ENCODE data around the gene ZNF862.
"Not testable (repeated sequence)": the region's sequence is repeated elsewhere in the genome, so short reads cannot be mapped to it uniquely, and the experiment has no call there.

The ZNF862 gene

GRCh38 chr7:149824748-149825566 is 13.2 kb upstream of the ZNF862 start:
- no peak for DNase-seq (ENCODE audit: low spot score)

DNA sequence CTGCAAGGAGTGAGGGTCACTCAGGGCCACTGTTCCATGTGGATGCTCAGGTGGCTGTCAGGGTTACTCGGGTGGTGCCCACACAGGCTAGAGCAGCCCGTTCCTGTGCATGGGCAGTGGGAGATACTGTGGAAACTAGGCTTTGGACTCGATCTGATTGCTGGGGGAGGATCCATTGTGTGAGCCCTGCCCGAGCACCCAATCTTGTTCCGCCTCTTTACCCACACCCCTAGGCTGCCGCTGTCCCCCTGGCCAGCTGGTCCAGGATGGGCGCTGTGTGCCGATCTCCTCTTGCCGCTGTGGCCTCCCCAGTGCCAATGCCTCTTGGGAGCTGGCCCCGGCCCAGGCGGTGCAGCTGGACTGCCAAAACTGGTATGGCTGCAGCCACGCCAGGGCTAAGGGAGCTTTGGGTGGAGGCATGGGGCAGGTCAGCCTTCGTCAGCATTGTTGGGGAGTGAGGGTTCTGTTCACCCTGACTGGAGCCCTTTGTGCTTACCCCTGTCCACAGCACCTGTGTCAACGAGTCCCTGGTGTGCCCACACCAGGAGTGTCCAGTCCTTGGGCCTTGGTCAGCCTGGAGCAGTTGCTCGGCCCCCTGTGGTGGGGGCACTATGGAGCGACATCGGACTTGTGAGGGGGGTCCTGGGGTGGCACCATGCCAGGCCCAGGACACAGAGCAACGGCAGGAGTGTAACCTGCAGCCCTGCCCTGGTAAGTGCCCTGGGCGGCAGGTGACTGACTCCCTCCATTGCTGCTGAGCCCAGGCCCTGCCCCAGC is 12.4 kb upstream of the ZNF862 start:
- DNase-seq (ENCODE audit: low spot score): no peak

GRCh38 chr7:149826344-149827088 is 11.7 kb upstream of the ZNF862 start:
- DNase-seq (ENCODE audit: low spot score): no peak

GRCh38 chr7:149827089-149827981 is 10.8 kb upstream of the ZNF862 start:
- DNase-seq (ENCODE audit: low spot score): no peak

DNA sequence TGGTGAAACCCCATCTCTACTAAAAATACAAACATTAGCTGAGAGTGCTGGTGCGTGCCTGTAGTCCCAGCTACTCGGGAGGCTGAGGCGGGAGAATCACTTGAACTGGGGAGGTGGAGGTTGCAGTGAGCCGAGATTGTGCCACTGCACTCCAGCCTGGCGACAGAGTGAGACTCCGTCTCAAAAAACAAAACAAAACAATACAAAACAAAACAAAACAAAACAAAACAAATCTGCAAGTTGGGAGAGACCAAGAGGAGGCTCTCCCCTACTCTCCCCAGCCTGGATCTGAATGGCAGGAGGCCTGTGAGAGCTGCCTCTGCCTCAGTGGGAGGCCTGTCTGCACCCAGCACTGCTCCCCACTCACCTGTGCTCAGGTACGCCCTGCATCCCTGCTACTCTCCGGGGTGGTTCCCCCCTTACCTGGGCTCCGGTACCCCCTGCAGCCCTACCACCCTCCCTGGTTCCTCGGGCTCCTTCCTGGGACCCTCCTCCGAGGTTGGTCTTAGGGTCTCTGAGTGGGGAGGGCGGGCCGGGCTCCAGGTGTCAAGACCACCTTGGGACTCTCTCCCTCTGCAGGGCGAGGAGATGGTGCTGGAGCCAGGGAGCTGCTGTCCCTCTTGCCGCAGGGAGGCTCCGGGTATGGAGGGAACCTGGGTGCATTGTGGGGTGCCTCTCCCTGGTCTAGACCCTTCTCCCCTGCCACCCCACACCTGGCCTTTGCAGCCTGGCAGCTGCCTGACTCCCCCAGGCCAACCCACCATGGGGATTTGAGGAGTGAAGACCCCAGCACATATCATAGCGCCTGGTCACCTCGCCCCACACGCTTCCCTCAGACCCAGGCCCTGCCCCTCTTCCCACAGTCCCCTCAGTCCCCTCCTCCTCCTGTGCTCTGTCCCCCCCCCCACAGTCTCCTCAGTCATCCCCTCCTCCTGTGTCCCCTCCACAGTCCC is 9.5 kb upstream of the ZNF862 start:
- DNase-seq (ENCODE audit: low spot score): no peak

- DNase-seq (ENCODE audit: low spot score): not testable (repeated sequence)
Measured at GRCh38 chr7:149830527-149830926, 7.6 kb upstream of the ZNF862 start.

- DNase-seq (ENCODE audit: low spot score): no peak
Measured at GRCh38 chr7:149830997-149831740, 7.0 kb upstream of the ZNF862 start.

- no peak for DNase-seq (ENCODE audit: low spot score)
Measured at GRCh38 chr7:149831741-149832219, 6.4 kb upstream of the ZNF862 start.

GRCh38 chr7:149832332-149833041 is 5.7 kb upstream of the ZNF862 start:
- DNase-seq (ENCODE audit: low spot score): no peak

DNA sequence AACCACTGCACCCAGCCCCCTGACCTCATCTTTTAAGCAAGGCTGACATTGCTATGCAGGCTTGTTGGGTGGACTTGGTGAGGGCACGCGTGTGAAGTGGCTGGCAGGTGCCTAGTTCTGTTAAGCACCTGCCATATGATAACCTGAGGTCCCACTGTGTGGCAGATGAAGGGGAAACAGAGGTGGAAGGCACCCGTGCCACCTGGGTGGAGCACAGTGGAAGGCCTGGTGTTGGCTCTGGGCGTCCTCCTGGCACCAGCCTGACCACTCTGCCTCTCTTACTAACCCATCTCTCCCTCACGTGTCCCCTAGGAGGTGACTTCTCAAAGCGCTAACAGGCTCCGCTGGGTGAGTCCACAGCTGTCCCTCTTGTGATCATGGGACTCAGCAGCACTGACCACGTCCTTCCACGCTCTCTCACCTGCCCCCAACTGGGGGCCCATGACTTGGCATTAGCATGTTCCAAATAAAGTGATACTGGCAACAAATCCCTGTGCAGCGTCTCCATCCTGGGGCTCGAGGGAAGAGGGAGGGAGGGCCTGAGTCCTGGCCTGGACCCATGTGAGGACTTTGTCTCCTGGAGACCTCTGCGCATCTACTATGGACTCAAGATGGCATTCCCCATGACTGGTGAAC is 4.6 kb upstream of the ZNF862 start:
- no peak for DNase-seq (ENCODE audit: low spot score)

DNA sequence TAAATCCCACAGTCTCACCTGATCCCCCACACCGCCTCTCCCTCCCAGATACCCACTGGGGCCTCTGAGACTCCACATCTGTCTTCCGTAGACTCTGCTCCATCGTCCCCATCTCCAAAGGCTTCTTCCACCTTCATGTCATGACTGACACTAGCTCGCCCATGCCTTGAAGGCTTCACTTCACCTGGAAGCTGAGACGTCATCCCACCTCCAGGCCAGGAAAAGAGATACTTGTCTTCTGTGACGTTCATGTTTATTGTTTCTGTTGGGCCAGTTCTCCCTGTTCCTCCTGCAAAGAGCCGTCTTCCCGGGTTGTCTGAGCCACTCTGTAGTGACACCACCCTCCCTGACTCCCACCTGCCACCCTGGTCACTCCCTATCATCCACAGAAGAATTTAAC is 3.6 kb upstream of the ZNF862 start:
- DNase-seq (ENCODE audit: low spot score): no peak

DNA sequence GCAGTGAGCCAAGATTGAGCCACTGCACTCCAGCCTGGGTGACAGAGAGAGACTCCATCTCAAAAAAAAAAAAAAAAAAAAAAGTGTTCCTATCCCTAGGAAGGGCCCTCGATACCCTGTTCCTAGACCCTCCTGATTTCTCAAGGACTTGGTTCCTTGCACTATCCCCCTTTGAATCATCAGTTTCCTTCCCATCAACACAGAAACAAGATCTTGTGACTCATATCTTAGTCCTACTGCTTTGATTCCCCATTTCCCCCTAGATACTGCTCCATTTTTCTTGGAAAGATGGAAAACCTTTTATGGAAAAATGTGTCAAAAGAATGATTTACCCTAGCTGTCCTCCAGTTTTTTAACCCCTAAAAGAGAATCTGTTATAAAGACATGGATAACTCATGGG is 1.7 kb upstream of the ZNF862 start:
- no peak for DNase-seq (ENCODE audit: low spot score)

GRCh38 chr7:149837564-149838223 is 481 bp upstream of the ZNF862 start:
- no peak for DNase-seq (ENCODE audit: low spot score)

- DNase-seq (ENCODE audit: low spot score): no peak
Measured at GRCh38 chr7:149838992-149839408, 825 bp downstream of the ZNF862 start.

- DNase-seq (ENCODE audit: low spot score): no peak
Measured at GRCh38 chr7:149839933-149840332, 1.8 kb downstream of the ZNF862 start.

DNA sequence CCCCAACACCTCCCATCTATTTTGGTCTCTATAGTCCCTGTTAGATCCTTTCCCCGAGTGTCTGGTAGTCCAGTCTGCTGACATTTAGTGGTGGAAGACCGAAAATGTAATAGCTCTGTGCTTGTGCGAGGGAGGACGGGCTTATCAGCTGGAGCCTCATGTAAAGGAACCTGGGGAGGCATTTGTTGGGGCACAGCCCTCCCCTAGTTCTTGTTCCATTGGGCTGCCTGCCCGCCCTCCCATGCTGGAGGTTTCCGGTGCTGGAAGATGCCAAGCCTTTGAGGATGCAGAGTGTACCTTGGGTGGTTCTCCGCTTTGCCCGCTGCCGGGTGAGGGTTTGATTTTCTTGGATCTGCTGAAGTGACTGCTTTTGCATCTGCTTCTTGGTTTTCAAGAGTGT is 5.4 kb downstream of the ZNF862 start:
- DNase-seq (ENCODE audit: low spot score): no peak

DNA sequence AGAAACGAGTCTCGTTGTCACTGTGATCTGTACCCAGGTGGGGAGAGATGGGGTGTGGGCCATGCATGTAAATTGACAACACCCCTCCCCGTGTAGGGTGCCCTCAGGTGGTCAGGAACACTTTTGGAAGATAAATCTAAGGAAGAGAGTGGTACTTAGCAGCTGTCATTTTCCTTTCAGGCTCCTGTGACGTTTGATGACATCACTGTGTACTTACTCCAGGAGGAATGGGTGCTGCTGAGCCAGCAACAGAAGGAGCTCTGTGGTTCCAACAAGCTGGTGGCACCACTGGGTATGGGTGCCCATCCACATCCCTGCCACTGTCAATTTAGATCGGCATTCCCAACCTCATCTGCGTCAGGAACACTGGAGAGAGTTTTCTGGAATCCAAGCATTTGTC is 6.3 kb downstream of the ZNF862 start:
- no peak for DNase-seq (ENCODE audit: low spot score)

Measured in germinal center (tissue), 1 donor.